ENCODE measurements around the gene ITGA11.

- TF ChIP-seq, protein P1, sequence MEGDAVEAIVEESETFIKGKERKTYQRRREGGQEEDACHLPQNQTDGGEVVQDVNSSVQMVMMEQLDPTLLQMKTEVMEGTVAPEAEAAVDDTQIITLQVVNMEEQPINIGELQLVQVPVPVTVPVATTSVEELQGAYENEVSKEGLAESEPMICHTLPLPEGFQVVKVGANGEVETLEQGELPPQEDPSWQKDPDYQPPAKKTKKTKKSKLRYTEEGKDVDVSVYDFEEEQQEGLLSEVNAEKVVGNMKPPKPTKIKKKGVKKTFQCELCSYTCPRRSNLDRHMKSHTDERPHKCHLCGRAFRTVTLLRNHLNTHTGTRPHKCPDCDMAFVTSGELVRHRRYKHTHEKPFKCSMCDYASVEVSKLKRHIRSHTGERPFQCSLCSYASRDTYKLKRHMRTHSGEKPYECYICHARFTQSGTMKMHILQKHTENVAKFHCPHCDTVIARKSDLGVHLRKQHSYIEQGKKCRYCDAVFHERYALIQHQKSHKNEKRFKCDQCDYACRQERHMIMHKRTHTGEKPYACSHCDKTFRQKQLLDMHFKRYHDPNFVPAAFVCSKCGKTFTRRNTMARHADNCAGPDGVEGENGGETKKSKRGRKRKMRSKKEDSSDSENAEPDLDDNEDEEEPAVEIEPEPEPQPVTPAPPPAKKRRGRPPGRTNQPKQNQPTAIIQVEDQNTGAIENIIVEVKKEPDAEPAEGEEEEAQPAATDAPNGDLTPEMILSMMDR (conservative IDR thresholded peaks at IDR 0.05 in 1 of 2, IDR thresholded peaks at IDR 0.05 in 1 of 2; ENCODE audit: low read depth in 1 of 2, low read length in 2 of 2) = no peak
- no peak for TF ChIP-seq EZH2 (IDR thresholded peaks at IDR 0.05; ENCODE audit: low read length, missing control alignments)
Measured at GRCh38 chr15:68279779-68280753, 151.9 kb downstream of the ITGA11 start.

Data from fibroblast of lung (primary cell).